Trophoblast cell (in vitro differentiated cells and primary cell): ENCODE measurements around the gene ZNF683.
A peak's percentile ranks its signal among the peaks of the same experiment; 100 is the strongest.
"Not testable (repeated sequence)": the region's sequence is repeated elsewhere in the genome, so short reads cannot be mapped to it uniquely, and the experiment has no call there.

ENCODE experiments used
- DNase-seq, 2 donors: peaks; one replicate each; pipeline ENCODE4 v3.0.0-alpha.2; 2016
- H2AFZ ChIP-seq: 2 replicates; pipeline ENCODE4 v1.6.1; 2013; ENCODE audit warnings: low read length, moderate library complexity, mild to moderate bottlenecking; ENCODE audit not compliant: insufficient read depth, poor library complexity
- H2AK5ac ChIP-seq: 2 replicates; pipeline ENCODE4 v1.6.1; 2013; ENCODE audit warnings: mild to moderate bottlenecking, low read length
- H2BK120ac ChIP-seq: 2 replicates; pipeline ENCODE4 v1.6.1; 2013; ENCODE audit warnings: low read length, mild to moderate bottlenecking, moderate library complexity; ENCODE audit not compliant: insufficient read depth, poor library complexity
- H2BK12ac ChIP-seq: 2 replicates; pipeline ENCODE4 v1.6.1; 2013; ENCODE audit warnings: mild to moderate bottlenecking, low read length, moderate library complexity
- H2BK5ac ChIP-seq: 2 replicates; pipeline ENCODE4 v1.6.1; 2013; ENCODE audit warnings: low read length, low read depth, moderate library complexity, mild to moderate bottlenecking; ENCODE audit not compliant: poor library complexity
- H3K14ac ChIP-seq: 2 replicates; pipeline ENCODE4 v1.6.1; 2013; ENCODE audit warnings: mild to moderate bottlenecking, low read length
- H3K18ac ChIP-seq: 2 replicates; pipeline ENCODE4 v1.6.1; 2013; ENCODE audit warnings: mild to moderate bottlenecking, low read length
- H3K23ac ChIP-seq: 2 replicates; pipeline ENCODE4 v1.6.1; 2013; ENCODE audit warnings: low read length
- H3K27ac ChIP-seq: 2 replicates; pipeline ENCODE4 v1.5.1; 2013; ENCODE audit warnings: low read depth, mild to moderate bottlenecking, inconsistent platforms, low read length, moderate library complexity
- H3K27me3 ChIP-seq: 2 replicates; pipeline ENCODE4 v1.6.1; 2013; ENCODE audit warnings: inconsistent platforms, mild to moderate bottlenecking, low read length, moderate library complexity; ENCODE audit not compliant: insufficient read depth
- H3K36me3 ChIP-seq, 2 experiments: 1 replicate in 1 of 2; 2 replicates in 1 of 2; pipeline ENCODE4 v1.6.1; 2013; ENCODE audit warnings: low read length in 2 of 2, mild to moderate bottlenecking in 2 of 2, moderate library complexity in 1 of 2; ENCODE audit not compliant: insufficient read depth in 2 of 2, control insufficient read depth in 1 of 2
- H3K4ac ChIP-seq: 2 replicates; pipeline ENCODE4 v1.6.1; 2013; ENCODE audit warnings: low read depth, mild to moderate bottlenecking, low read length, moderate library complexity
- H3K4me1 ChIP-seq, 2 experiments: 1 replicate in 1 of 2; 2 replicates in 1 of 2; pipeline ENCODE4 v1.6.1; 2013; ENCODE audit warnings: low read length in 2 of 2, mild to moderate bottlenecking in 2 of 2, moderate library complexity in 1 of 2; ENCODE audit not compliant: insufficient read depth in 2 of 2, control insufficient read depth in 1 of 2
- H3K4me2 ChIP-seq: 2 replicates; pipeline ENCODE4 v1.6.1; 2013; ENCODE audit warnings: inconsistent platforms, mild to moderate bottlenecking, low read length, moderate library complexity
- H3K4me3 ChIP-seq: 2 replicates; pipeline ENCODE4 v1.5.1; 2013; ENCODE audit warnings: mild to moderate bottlenecking, low read depth, low read length, inconsistent platforms
- H3K79me1 ChIP-seq: one replicate; pipeline ENCODE4 v1.6.1; 2013; ENCODE audit warnings: low read length
- H3K79me2 ChIP-seq: 2 replicates; pipeline ENCODE4 v1.6.1; 2013; ENCODE audit warnings: low read length, mild to moderate bottlenecking; ENCODE audit not compliant: control insufficient read depth, insufficient read depth, poor library complexity
- H3K9ac ChIP-seq: 2 replicates; pipeline ENCODE4 v1.6.1; 2013; ENCODE audit warnings: mild to moderate bottlenecking, low read length
- H3K9me3 ChIP-seq: 2 replicates; pipeline ENCODE4 v1.6.1; 2013; ENCODE audit warnings: low read depth, mild to moderate bottlenecking, control low read depth, inconsistent platforms, low read length; ENCODE audit not compliant: insufficient read depth
- H4K12ac ChIP-seq: 2 replicates; pipeline ENCODE4 v1.6.1; 2013; ENCODE audit warnings: low read depth, mild to moderate bottlenecking, low read length, moderate library complexity
- H4K8ac ChIP-seq: 2 replicates; pipeline ENCODE4 v1.6.1; 2013; ENCODE audit warnings: low read depth, mild to moderate bottlenecking, low read length, moderate library complexity
- H4K91ac ChIP-seq: one replicate; pipeline ENCODE4 v1.6.1; 2013; ENCODE audit warnings: low read depth, mild to moderate bottlenecking, low read length, moderate library complexity
- WGBS: extraction: QIAGEN DNeasy Blood & Tissue Kit; methylation state at CpG from one replicate; pipeline ENCODE4 v1.1.7; 2013; ENCODE audit warnings: missing lambda C conversion rate; ENCODE audit not compliant: insufficient read length, insufficient coverage; ENCODE audit errors: extremely low coverage; 5-methylcytosine and 5-hydroxymethylcytosine counted together

ZNF683 gene

GRCh38 chr1:26335774-26336476 lies 36.6 kb downstream of the ZNF683 start:
- no peak overlapping the region for H3K9ac ChIP-seq
- H3K4me3 ChIP-seq = peak overlapping the region; percentile 66
- no peak for DNase-seq
- no peak overlapping the region for H2BK120ac ChIP-seq
- no peaks in the 10 kb centered on the region for H3K79me1 ChIP-seq
- H2BK5ac ChIP-seq = no peak overlapping the region
- H3K79me2 ChIP-seq = no peaks in the 10 kb centered on the region
- H4K12ac ChIP-seq = no peak overlapping the region
- no peak overlapping the region for H3K14ac ChIP-seq
- no peak overlapping the region for H4K91ac ChIP-seq
- H3K18ac ChIP-seq = no peak overlapping the region
- no CpG with 5 or more reads among the region's 41 CpGs for WGBS
- H3K23ac ChIP-seq = no peak overlapping the region
- H2AFZ ChIP-seq = no peak overlapping the region
- H4K8ac ChIP-seq = no peak overlapping the region
- peaks cover 14 to 19% of the 10 kb centered on the region in 2 experiments for H3K36me3 ChIP-seq
- no peaks in the 10 kb centered on the region for H3K27me3 ChIP-seq
- H3K4me1 ChIP-seq = peaks cover 9 to 10% of the 10 kb centered on the region in 2 experiments
- H3K27ac ChIP-seq = no peak overlapping the region
- no peaks in the 10 kb centered on the region for H3K9me3 ChIP-seq
- no peak overlapping the region for H3K4ac ChIP-seq
- H2AK5ac ChIP-seq = no peak overlapping the region
- H2BK12ac ChIP-seq = no peak overlapping the region
- peak overlapping the region; percentile 84 for H3K4me2 ChIP-seq

- H2BK120ac ChIP-seq, H3K27me3 ChIP-seq, H3K23ac ChIP-seq, H2BK12ac ChIP-seq, H3K4me2 ChIP-seq, H3K9ac ChIP-seq, H2BK5ac ChIP-seq, H3K4me3 ChIP-seq, H3K4me1 ChIP-seq, H4K12ac ChIP-seq, H3K27ac ChIP-seq, H3K79me2 ChIP-seq, H3K14ac ChIP-seq, H2AK5ac ChIP-seq, H3K79me1 ChIP-seq, H4K91ac ChIP-seq, H3K18ac ChIP-seq, H4K8ac ChIP-seq, H2AFZ ChIP-seq, H3K4ac ChIP-seq, H3K9me3 ChIP-seq, DNase-seq: not testable (repeated sequence)
- WGBS = no CpG with 5 or more reads among the region's 8 CpGs
- H3K36me3 ChIP-seq = peaks cover 18 to 20% of the 10 kb centered on the region in 2 experiments
These were observed 39.2 kb downstream of the ZNF683 start for GRCh38 chr1:26333312-26333711.

GRCh38 chr1:26330276-26330675 lies 42.3 kb downstream of the ZNF683 start:
- H3K4ac ChIP-seq = no peak overlapping the region
- H3K36me3 ChIP-seq = peaks cover 22 to 26% of the 10 kb centered on the region in 2 experiments
- WGBS = no CpG with 5 or more reads among the region's 5 CpGs
- H4K91ac ChIP-seq = no peak overlapping the region
- H3K4me2 ChIP-seq = no peak overlapping the region
- no peak overlapping the region for H3K14ac ChIP-seq
- no peak for DNase-seq
- H3K9me3 ChIP-seq = no peaks in the 10 kb centered on the region
- H3K9ac ChIP-seq = no peak overlapping the region
- H3K27ac ChIP-seq = no peak overlapping the region
- no peak overlapping the region for H3K23ac ChIP-seq
- no peak overlapping the region for H4K12ac ChIP-seq
- no peak overlapping the region for H3K18ac ChIP-seq
- H2BK12ac ChIP-seq = no peak overlapping the region
- no peak overlapping the region for H2BK120ac ChIP-seq
- no peaks in the 10 kb centered on the region for H3K4me1 ChIP-seq
- no peaks in the 10 kb centered on the region for H3K27me3 ChIP-seq
- no peak overlapping the region for H2AFZ ChIP-seq
- no peak overlapping the region for H3K4me3 ChIP-seq
- no peaks in the 10 kb centered on the region for H3K79me2 ChIP-seq
- H2BK5ac ChIP-seq = no peak overlapping the region
- H4K8ac ChIP-seq = no peak overlapping the region
- no peaks in the 10 kb centered on the region for H3K79me1 ChIP-seq
- H2AK5ac ChIP-seq = no peak overlapping the region

- H2AFZ ChIP-seq, DNase-seq: not testable (repeated sequence)
- no CpG with 5 or more reads among the region's 4 CpGs for WGBS
These were observed 43.2 kb downstream of the ZNF683 start for GRCh38 chr1:26329380-26329779.

More at GRCh38 chr1:26329380-26329779, 43.2 kb downstream of the ZNF683 start:
- not testable (repeated sequence) for H3K4me3 ChIP-seq, H3K27me3 ChIP-seq, H2BK5ac ChIP-seq, H3K79me2 ChIP-seq, H3K4me1 ChIP-seq, H3K27ac ChIP-seq, H3K23ac ChIP-seq, H2BK12ac ChIP-seq, H2BK120ac ChIP-seq, H4K91ac ChIP-seq, H3K4me2 ChIP-seq, H3K4ac ChIP-seq, H4K12ac ChIP-seq, H3K9me3 ChIP-seq, H3K14ac ChIP-seq, H3K9ac ChIP-seq, H4K8ac ChIP-seq, H2AK5ac ChIP-seq, H3K18ac ChIP-seq, H3K79me1 ChIP-seq
- H3K36me3 ChIP-seq = peaks cover 24 to 32% of the 10 kb centered on the region in 2 experiments
